Activated naive CD4-positive, alpha-beta T cell treated with anti-CD3 and anti-CD28 coated beads, Interleukin-2, amount 50 U/mL, for 16 hours (primary cell): ENCODE results near the gene SSBP1.

Experiments used
- DNase-seq: peaks from one replicate; pipeline ENCODE4 v3.0.0-alpha.2; 2020

The SSBP1 gene

GRCh38 chr7:141785706-141786552 lies 47.8 kb downstream of the SSBP1 start:
- DNase-seq = no peak

- no peak for DNase-seq
Observed at GRCh38 chr7:141788296-141788695, 50.1 kb downstream of the SSBP1 start.

GRCh38 chr7:141789917-141790316 lies 51.8 kb downstream of the SSBP1 start, which contains the start of gene TAS2R5:
TSS of gene TAS2R5 (plus strand) at chr7:141790217. CDS start at chr7:141790362, 145 bp downstream.
- no peak for DNase-seq

- no peak for DNase-seq
Observed at GRCh38 chr7:141792526-141792925, 54.4 kb downstream of the SSBP1 start.
